Smooth muscle cell (in vitro differentiated cells): ENCODE results near the gene C15orf40. TPM values are rescaled to one million over a fixed set of nuclear protein-coding genes. Genes with fewer than 3 reads are reported as not detected.

Experiments used
- DNase-seq: peaks from one replicate; lab custom pipeline; 2025; ENCODE audit not compliant: unreplicated experiment; lab: John Stamatoyannopoulos, UW
- H2AFZ ChIP-seq: fragments of 200-600 bp; sonication (generic); 2 replicates; pipeline ENCODE4 v1.6.0; 2016; ENCODE audit warnings: antibody characterized with exemption, low read depth, mild to moderate bottlenecking
- H3F3A ChIP-seq: fragments of 200-600 bp; sonication (generic); 2 replicates; pipeline ENCODE4 v1.6.0; 2017; ENCODE audit warnings: antibody characterized with exemption, low read depth
- H3K27ac ChIP-seq: fragments of 200-600 bp; sonication (generic); 2 replicates; pipeline ENCODE4 v1.5.1; 2016; ENCODE audit warnings: low read depth, mild to moderate bottlenecking
- H3K27me3 ChIP-seq: fragments of 200-600 bp; sonication (generic); 2 replicates; pipeline ENCODE4 v1.6.1; 2016; ENCODE audit warnings: low read depth, mild to moderate bottlenecking
- H3K36me3 ChIP-seq: fragments of 200-600 bp; sonication (generic); 2 replicates; pipeline ENCODE4 v1.5.1; 2016; ENCODE audit warnings: low read depth
- H3K4me1 ChIP-seq: fragments of 200-600 bp; sonication (generic); 2 replicates; pipeline ENCODE4 v1.5.1; 2016; ENCODE audit warnings: low read depth
- H3K4me2 ChIP-seq: fragments of 200-600 bp; sonication (generic); 2 replicates; pipeline ENCODE4 v1.6.0; 2016; ENCODE audit warnings: mild to moderate bottlenecking
- H3K4me3 ChIP-seq: fragments of 200-600 bp; sonication (generic); 2 replicates; pipeline ENCODE4 v1.5.1; 2016; ENCODE audit warnings: mild to moderate bottlenecking
- H3K79me2 ChIP-seq: fragments of 200-600 bp; sonication (generic); 2 replicates; pipeline ENCODE4 v1.6.0; 2016; ENCODE audit warnings: low read depth, mild to moderate bottlenecking
- H3K9ac ChIP-seq: fragments of 200-600 bp; sonication (generic); 2 replicates; pipeline ENCODE4 v1.6.0; 2016; ENCODE audit warnings: low read depth
- H3K9me3 ChIP-seq: fragments of 200-600 bp; sonication (generic); replicated peaks from 2 replicates; pipeline ENCODE4 v1.5.1; 2016; ENCODE audit warnings: low read depth
- H4K20me1 ChIP-seq: fragments of 200-600 bp; sonication (generic); 2 replicates; pipeline ENCODE4 v1.6.0; 2016; ENCODE audit warnings: low read depth
- CTCF ChIP-seq: fragments of 200-600 bp; sonication (generic); IDR thresholded peaks from 2 replicates; pipeline ENCODE4 v1.5.1; 2017; ENCODE audit warnings: borderline replicate concordance, mild to moderate bottlenecking, antibody characterized with exemption; ENCODE audit not compliant: insufficient read depth, poor library complexity, severe bottlenecking
- WGBS: methylation state at CpG from one replicate; pipeline ENCODE4 v1.1.7; 2016; ENCODE audit warnings: low lambda C conversion rate; 5-methylcytosine and 5-hydroxymethylcytosine counted together
- polyA plus RNA-seq: library from polyadenylated mRNA; unstranded; fragments of >200 nt; fragmentation: Nextera tagmentation; extraction: Ambion mirVana; gene quantifications from 2 replicates; pipeline ENCODE4 v1.2.1, GENCODE V29; 2016
- total RNA-seq: library from RNA; depleted of rRNA; stranded (reverse); fragments of >200 nt; gene quantifications from 2 replicates; pipeline ENCODE4 v1.2.3, GENCODE V29; 2014

C15orf40 gene
- total and polyA plus RNA-seq, 2 experiments from 2014 or later: 14.3 to 19.3 TPM

GRCh38 chr15:83053151-83053550 is 41.7 kb upstream of the C15orf40 start:
- Histone ChIP-seq H3K27ac (no peak overlapping the region), H2AFZ (no peak overlapping the region), H3K9me3 (no peaks in the 10 kb centered on the region), H3K36me3 (peaks cover 31% of the 10 kb centered on the region), H3F3A (no peaks in the 10 kb centered on the region), H3K9ac (no peak overlapping the region), H3K79me2 (peaks cover 39% of the 10 kb centered on the region), H3K27me3 (no peaks in the 10 kb centered on the region), H4K20me1 (peaks cover 75% of the 10 kb centered on the region), H3K4me1 (no peaks in the 10 kb centered on the region), H3K4me2 (no peak overlapping the region), H3K4me3 (no peak overlapping the region)
- no peak for DNase-seq
- TF ChIP-seq CTCF: no peak

- H3K9ac ChIP-seq: no peak overlapping the region
- no peak overlapping the region for H2AFZ ChIP-seq
- WGBS: 76% methylated on average over 3 of the region's 3 CpGs
- H3K79me2 ChIP-seq: peaks cover 28% of the 10 kb centered on the region
- no peak overlapping the region for H3K4me2 ChIP-seq
- H3K27me3 ChIP-seq: no peaks in the 10 kb centered on the region
- no peak overlapping the region for H3K27ac ChIP-seq
- H3F3A ChIP-seq: no peaks in the 10 kb centered on the region
- H3K4me3 ChIP-seq: no peak overlapping the region
- no peak for DNase-seq
- TF ChIP-seq CTCF: no peak
- H3K36me3 ChIP-seq: peaks cover 25% of the 10 kb centered on the region
- peaks cover 55% of the 10 kb centered on the region for H4K20me1 ChIP-seq
- H3K9me3 ChIP-seq: no peaks in the 10 kb centered on the region
- H3K4me1 ChIP-seq: no peaks in the 10 kb centered on the region
These were observed 35.2 kb upstream of the C15orf40 start for GRCh38 chr15:83046558-83047127.

- H3K4me2 ChIP-seq: no peak overlapping the region
- WGBS: 98% methylated on average over 12 of the region's 12 CpGs
- H3K4me3 ChIP-seq: no peak overlapping the region
- H3K27me3 ChIP-seq: no peaks in the 10 kb centered on the region
- no peak overlapping the region for H2AFZ ChIP-seq
- H3K9ac ChIP-seq: no peak overlapping the region
- H4K20me1 ChIP-seq: peaks cover 50% of the 10 kb centered on the region
- no peak for DNase-seq
- H3K36me3 ChIP-seq: peaks cover 29% of the 10 kb centered on the region
- H3K4me1 ChIP-seq: no peaks in the 10 kb centered on the region
- H3K79me2 ChIP-seq: peaks cover 26% of the 10 kb centered on the region
- TF ChIP-seq CTCF: no peak
- no peak overlapping the region for H3K27ac ChIP-seq
- H3F3A ChIP-seq: no peaks in the 10 kb centered on the region
- H3K9me3 ChIP-seq: no peaks in the 10 kb centered on the region
These were observed 32.7 kb upstream of the C15orf40 start for GRCh38 chr15:83044156-83044555.

GRCh38 chr15:83039206-83039605 is 27.8 kb upstream of the C15orf40 start:
- 74% methylated on average over 1 of the region's 1 CpG for WGBS

More at GRCh38 chr15:83039206-83039605, 27.8 kb upstream of the C15orf40 start:
- no peak for TF ChIP-seq CTCF
- Histone ChIP-seq H3K36me3 (peaks cover 14% of the 10 kb centered on the region), H2AFZ (no peak overlapping the region), H3K9ac (no peak overlapping the region), H3F3A (no peaks in the 10 kb centered on the region), H3K4me1 (no peaks in the 10 kb centered on the region), H3K79me2 (peaks cover 74% of the 10 kb centered on the region), H3K27me3 (no peaks in the 10 kb centered on the region), H3K27ac (no peak overlapping the region), H3K9me3 (no peaks in the 10 kb centered on the region), H4K20me1 (peaks cover 61% of the 10 kb centered on the region), H3K4me3 (no peak overlapping the region), H3K4me2 (no peak overlapping the region)
- no peak for DNase-seq
